H1 (cell line): ENCODE data around the gene AATK. TPM values are rescaled to one million over a fixed set of nuclear protein-coding genes. Genes with fewer than 3 reads are reported as not detected.
A peak's percentile ranks its signal among the peaks of the same experiment; 100 is the strongest.

Source experiments
- CTCF ChIA-PET: fragments of 300-600 bp; sonication (Branson Sonifier 250); formaldehyde crosslinking; loops from one replicate; lab custom pipeline; 2021; ENCODE audit not compliant: partially characterized antibody; lab: Charles Lee
- POLR2A ChIA-PET: fragments of 300-600 bp; sonication (Branson Sonifier 250); formaldehyde crosslinking; loops from one replicate; lab custom pipeline; 2021; ENCODE audit warnings: inconsistent platforms; ENCODE audit not compliant: partially characterized antibody; lab: Charles Lee
- DNase-seq, 2 experiments: peaks; one replicate each; pipeline versions ENCODE4 v3.0.0 to v3.0.0-alpha.2; 2010 to 2022; ENCODE audit warnings: low spot score in 2 of 2, low read depth in 1 of 2, mixed read lengths in 1 of 2
- FAIRE-seq: peaks from 2 replicates; lab custom pipeline; 2011; peaks lifted over from hg19 to GRCh38; lab: Jason Lieb, UNC
- H2AFZ ChIP-seq: 2 replicates; pipeline ENCODE4 v1.8.1; 2012; ENCODE audit warnings: low read length, inconsistent platforms
- H2AK5ac ChIP-seq: 2 replicates; pipeline ENCODE4 v1.6.1; 2013; ENCODE audit warnings: low read depth, low read length
- H2BK120ac ChIP-seq: replicated peaks from 2 replicates; pipeline ENCODE3; 2013; ENCODE audit warnings: low read depth, low read length, inconsistent platforms
- H2BK12ac ChIP-seq: 2 replicates; pipeline ENCODE4 v1.6.1; 2013; ENCODE audit warnings: low read depth, low read length
- H2BK15ac ChIP-seq: 2 replicates; pipeline ENCODE4 v1.6.1; 2013; ENCODE audit warnings: low read length
- H2BK20ac ChIP-seq: 2 replicates; pipeline ENCODE4 v1.6.1; 2013; ENCODE audit warnings: low read length
- H2BK5ac ChIP-seq: 2 replicates; pipeline ENCODE4 v1.6.1; 2013; ENCODE audit warnings: low read depth, low read length
- H3K14ac ChIP-seq: 2 replicates; pipeline ENCODE4 v1.6.1; 2013; ENCODE audit warnings: inconsistent platforms; ENCODE audit not compliant: insufficient read length
- H3K18ac ChIP-seq: 2 replicates; pipeline ENCODE4 v1.6.1; 2013; ENCODE audit warnings: low read length; ENCODE audit errors: extremely low read depth
- H3K23ac ChIP-seq: 2 replicates; pipeline ENCODE4 v1.6.1; 2013; ENCODE audit warnings: inconsistent platforms; ENCODE audit not compliant: insufficient read length
- H3K23me2 ChIP-seq: 2 replicates; pipeline ENCODE4 v1.6.1; 2013; ENCODE audit warnings: low read depth, low read length
- H3K27ac ChIP-seq: 2 replicates; pipeline ENCODE4 v1.6.1; 2011; ENCODE audit warnings: low read depth, low read length, inconsistent platforms
- H3K27me3 ChIP-seq, 4 experiments: replicated peaks in 1 of 4; 1 replicate in 1 of 4; 2 replicates in 3 of 4; pipeline versions ENCODE4 v1.6.1 to v1.8.1; 2011 to 2013; ENCODE audit warnings: low read length in 3 of 4, mild to moderate bottlenecking in 3 of 4, inconsistent platforms in 2 of 4, mixed read lengths in 2 of 4, moderate library complexity in 1 of 4; ENCODE audit not compliant: control insufficient read depth in 3 of 4, insufficient read depth in 3 of 4; ENCODE audit errors: extremely low read depth in 1 of 4
- H3K36me3 ChIP-seq, 4 experiments: 2 replicates each; pipeline versions ENCODE4 v1.6.1 to v1.8.1; 2011 to 2013; ENCODE audit warnings: mild to moderate bottlenecking in 4 of 4, low read length in 3 of 4, moderate library complexity in 2 of 4, control low read depth in 1 of 4, inconsistent platforms in 1 of 4; ENCODE audit not compliant: insufficient read depth in 4 of 4, control insufficient read depth in 2 of 4
- H3K4ac ChIP-seq: replicated peaks from 2 replicates; pipeline ENCODE3; 2013; ENCODE audit warnings: low read length, low read depth, mixed read lengths, inconsistent platforms; ENCODE audit not compliant: insufficient read length
- H3K4me1 ChIP-seq, 4 experiments: replicated peaks in 1 of 4; 1 replicate in 1 of 4; 2 replicates in 3 of 4; pipeline versions ENCODE4 v1.6.1 to v1.8.1; 2011 to 2013; ENCODE audit warnings: low read length in 3 of 4, inconsistent platforms in 2 of 4, mixed read lengths in 1 of 4; ENCODE audit not compliant: insufficient read depth in 4 of 4, control insufficient read depth in 3 of 4
- H3K4me2 ChIP-seq, 2 experiments: 2 replicates each; pipeline versions ENCODE4 v1.6.1 to v1.8.1; 2011 to 2013; ENCODE audit warnings: low read depth in 2 of 2, low read length in 2 of 2, control low read depth in 1 of 2, inconsistent platforms in 1 of 2, mild to moderate bottlenecking in 1 of 2; ENCODE audit not compliant: insufficient read depth in 1 of 2
- H3K4me3 ChIP-seq, 4 experiments: fragments of 200-600, 300-600 bp in 1 of 4; sonication (generic), shearing (Covaris generic), sonication (Bioruptor Twin) in 1 of 4; 2 replicates each; pipeline versions ENCODE4 v1.5.1 to v1.8.1; 2011 to 2016; ENCODE audit warnings: low read length in 4 of 4, low read depth in 3 of 4, control low read depth in 2 of 4, inconsistent platforms in 2 of 4, mild to moderate bottlenecking in 2 of 4, mixed read lengths in 1 of 4, moderate library complexity in 1 of 4; ENCODE audit not compliant: insufficient read depth in 2 of 4; ENCODE audit errors: extremely low read depth in 1 of 4
- H3K56ac ChIP-seq: replicated peaks from 2 replicates; pipeline ENCODE3; 2013; ENCODE audit warnings: low read depth, mild to moderate bottlenecking, mixed read lengths, low read length, inconsistent platforms; ENCODE audit not compliant: insufficient read length
- H3K79me1 ChIP-seq: 2 replicates; pipeline ENCODE4 v1.6.1; 2013; ENCODE audit warnings: low read depth, low read length, control low read depth
- H3K79me2 ChIP-seq, 2 experiments: 2 replicates each; pipeline versions ENCODE4 v1.6.1 to v1.8.1; 2012 to 2013; ENCODE audit warnings: low read length in 2 of 2, mild to moderate bottlenecking in 2 of 2, inconsistent platforms in 1 of 2; ENCODE audit not compliant: insufficient read depth in 2 of 2, control insufficient read depth in 1 of 2
- H3K9ac ChIP-seq, 4 experiments: replicated peaks in 1 of 4; 1 replicate in 1 of 4; 2 replicates in 3 of 4; pipeline versions ENCODE4 v1.6.1 to v1.8.1; 2011 to 2013; ENCODE audit warnings: low read depth in 3 of 4, low read length in 3 of 4, control low read depth in 2 of 4, mild to moderate bottlenecking in 2 of 4, moderate library complexity in 2 of 4, inconsistent platforms in 1 of 4; ENCODE audit errors: extremely low read depth in 1 of 4
- H3K9me3 ChIP-seq, 2 experiments: 2 replicates each; pipeline versions ENCODE4 v1.6.1 to v1.8.1; 2012 to 2013; ENCODE audit warnings: mild to moderate bottlenecking in 2 of 2, moderate library complexity in 2 of 2, control low read depth in 1 of 2, inconsistent platforms in 1 of 2, low read depth in 1 of 2, low read length in 1 of 2, mixed read lengths in 1 of 2; ENCODE audit not compliant: insufficient read depth in 2 of 2
- H4K20me1 ChIP-seq, 2 experiments: replicated peaks in 1 of 2; 2 replicates each; pipeline versions ENCODE3 to v1.8.1; 2011 to 2013; ENCODE audit warnings: inconsistent platforms in 2 of 2, low read length in 2 of 2, mild to moderate bottlenecking in 1 of 2; ENCODE audit not compliant: insufficient read depth in 2 of 2, control insufficient read depth in 1 of 2
- H4K5ac ChIP-seq: 2 replicates; pipeline ENCODE4 v1.6.1; 2013; ENCODE audit warnings: low read length, low read depth, mixed read lengths, inconsistent platforms; ENCODE audit not compliant: insufficient read length
- H4K8ac ChIP-seq: 2 replicates; pipeline ENCODE4 v1.8.0; 2013; ENCODE audit warnings: mild to moderate bottlenecking, moderate library complexity, low read length, inconsistent platforms; ENCODE audit not compliant: insufficient read depth; ENCODE audit errors: extremely low read depth
- H4K91ac ChIP-seq: replicated peaks from 2 replicates; pipeline ENCODE3; 2013; ENCODE audit warnings: low read length, mixed read lengths, inconsistent platforms; ENCODE audit not compliant: insufficient read length
- CTCF ChIP-seq, 3 experiments: IDR thresholded peaks; 1 replicate in 2 of 3; 2 replicates in 1 of 3; pipeline versions ENCODE4 v1.5.1 to v1.6.1; 2011; ENCODE audit warnings: low read length in 3 of 3, mild to moderate bottlenecking in 3 of 3, inconsistent platforms in 2 of 3, low read depth in 1 of 3, moderate library complexity in 1 of 3; ENCODE audit not compliant: insufficient read depth in 1 of 3; ENCODE audit errors: control extremely low read depth in 1 of 3
- GABPA ChIP-seq: IDR thresholded peaks from 2 replicates; pipeline ENCODE4 v1.6.1; 2011; ENCODE audit warnings: mild to moderate bottlenecking, low read length, moderate library complexity, borderline replicate concordance; ENCODE audit not compliant: insufficient read depth
- RAD21 ChIP-seq, 2 experiments: IDR thresholded peaks in 1 of 2; conservative IDR thresholded peaks in 1 of 2; 2 replicates each; pipeline ENCODE4 v1.6.1; 2011; ENCODE audit warnings: low read depth in 2 of 2, low read length in 2 of 2, improper control_type of control experiment in 1 of 2, inconsistent platforms in 1 of 2, mild to moderate bottlenecking in 1 of 2, moderate library complexity in 1 of 2
- RFX5 ChIP-seq: IDR thresholded peaks from 2 replicates; pipeline ENCODE4 v1.6.1; 2011; ENCODE audit warnings: low read depth, low read length, improper control_type of control experiment, borderline replicate concordance
- WGBS, 2 experiments: shearing (Covaris generic) in 1 of 2; methylation state at CpG; one replicate each; pipeline versions ENCODE4 v1.1.6 to v1.1.7; 2013 to 2015; ENCODE audit warnings: low lambda C conversion rate in 2 of 2, mixed read lengths in 2 of 2, inconsistent platforms in 1 of 2, low coverage in 1 of 2, missing lambda C conversion rate in 1 of 2; ENCODE audit not compliant: insufficient replicate concordance in 2 of 2, insufficient coverage in 1 of 2, insufficient read length in 1 of 2; ENCODE audit errors: extremely low coverage in 1 of 2, missing lambda C conversion rate in 1 of 2; 5-methylcytosine and 5-hydroxymethylcytosine counted together
- polyA plus RNA-seq, 7 experiments: library from polyadenylated mRNA; depleted of rRNA in 3 of 7; stranded (reverse) in 5 of 7; unstranded in 2 of 7; fragments of >200 nt in 5 of 7; fragments of 200-250 nt in 2 of 7; gene quantifications; 1 replicate in 5 of 7; 2 replicates in 1 of 7; 4 replicates in 1 of 7; pipeline versions ENCODE4 v1.2.1 to v1.2.3, GENCODE V29; 2011 to 2013; ENCODE audit warnings: missing spikeins in 2 of 7, mixed read lengths in 2 of 7
- total RNA-seq: library from RNA; stranded (reverse); fragmentation: NEBNext Ultra II Directional; extraction: Animal tissue kit (Norgen Biotek cat#: 25700); gene quantifications from 2 replicates; pipeline ENCODE4 v1.2.1, GENCODE V29; 2021

AATK gene
- total and polyA plus RNA-seq, 2 of the 8 experiments (the other 6 are each of a cell fraction or from before 2014, with no cell fraction given), result 1.7 to 3.5 TPM

- Histone ChIP-seq H4K91ac (no peak overlapping the region), H2BK20ac (no peak overlapping the region), H3K79me1 (no peaks in the 10 kb centered on the region), H4K5ac (no peak overlapping the region), H3K9me3 (no peaks in the 10 kb centered on the region), H4K8ac (peak overlapping the region; percentile 51), H2BK15ac (no peak overlapping the region), H2BK120ac (no peak overlapping the region), H3K36me3 (no peaks in the 10 kb centered on the region), H3K4me1 (peaks cover 0 to 11% (median 6%) of the 10 kb centered on the region in 4 experiments; a peak in 3 of 7 replicates), H3K27ac (no peak overlapping the region), H4K20me1 (peaks cover 0 to 2% of the 10 kb centered on the region in 2 experiments), H2AFZ (no peak overlapping the region), H3K4me2 (no peak overlapping the region), H3K79me2 (no peaks in the 10 kb centered on the region), H3K4me3 (no peak overlapping the region), H3K4ac (no peak overlapping the region), H3K18ac (no peak overlapping the region), H3K27me3 (no peaks in the 10 kb centered on the region), H2BK12ac (no peak overlapping the region), H3K23ac (no peak overlapping the region), H3K9ac (no peak overlapping the region), H2BK5ac (no peak overlapping the region), H3K56ac (no peak overlapping the region), H2AK5ac (no peak overlapping the region), H3K14ac (no peak overlapping the region), H3K23me2 (no peaks in the 10 kb centered on the region)
- ChIA-PET CTCF (interaction anchor here (0.7 to 1.6 kb wide), 25 partner anchors 9 to 141 kb away, joined by 3 to 8 read pairs (median 3); no protein-coding TSS in a partner anchor), POLR2A (interaction anchor here (1.3 kb wide), 1 partner anchor 10 kb away, joined by 3 read pairs; no protein-coding TSS in a partner anchor)
- 79% methylated on average over 11 of the region's 11 CpGs; no CpG with 5 or more reads in 1 of the 2 experiments for WGBS, 2 experiments
- peak in 1 of 2 experiments; percentile 72 for DNase-seq
- TF ChIP-seq CTCF (IDR thresholded peaks at IDR 0.05; ENCODE audit: control extremely low read depth in 1 of 3, insufficient read depth in 1 of 3, low read depth in 1 of 3, low read length in 3 of 3) (peak; percentile 53 to 64 (median 62)), RFX5 (no peak), RAD21 (IDR thresholded peaks at IDR 0.05 in 1 of 2, conservative IDR thresholded peaks at IDR 0.05 in 1 of 2; ENCODE audit: low read depth in 2 of 2, low read length in 2 of 2) (peak; percentile 72 to 77), GABPA (peak; percentile 69)
- no peak for FAIRE-seq
Observed at GRCh38 chr17:81129289-81129688, 36.7 kb downstream of the AATK start.
